HepG2 (cell line): ENCODE results near the gene ADCY5. TPM values are rescaled to one million over a fixed set of nuclear protein-coding genes. Genes with fewer than 3 reads are reported as not detected.

Experiments
- ATAC-seq: fragments of 200-7000 bp; cut with Tn5 transposase; 3 replicates; pipeline ENCODE4 v1.9.1; 2020; ENCODE audit warnings: mild to moderate bottlenecking, moderate library complexity
- BruUV-seq: library from RNA; stranded (reverse); fragments of 400-500 nt; replicated peaks from 2 replicates; lab custom pipeline; 2021; lab: Mats Ljungman, UMichigan
- CTCF ChIA-PET: fragments of 300-600 bp; formaldehyde crosslinking; extraction: SDS; loops from one replicate; lab custom pipeline; 2021; ENCODE audit warnings: low total read pairs, inconsistent platforms, low intra/inter-chr PET ratio; lab: Yijun Ruan, JAX
- POLR2A ChIA-PET: fragments of 350-600 bp; sonication (Branson Sonifier 250); formaldehyde crosslinking; loops from one replicate; lab custom pipeline; 2020; ENCODE audit warnings: antibody characterized with exemption, inconsistent platforms; lab: Yijun Ruan, JAX
- DNase-seq: peaks from one replicate; pipeline ENCODE4 v3.0.0-alpha.2; 2015; ENCODE audit warnings: low spot score
- FAIRE-seq: peaks from 3 replicates; lab custom pipeline; 2011; peaks lifted over from hg19 to GRCh38; lab: Jason Lieb, UNC
- H2AFZ ChIP-seq: one replicate; pipeline ENCODE4 v1.6.1; 2011; ENCODE audit warnings: low read length, inconsistent platforms
- H3K27ac ChIP-seq: fragments of 300-600 bp; 3 replicates; pipeline ENCODE4 v1.8.0; 2011; ENCODE audit warnings: mixed run types, mild to moderate bottlenecking, mixed read lengths, low read length, inconsistent platforms; ENCODE audit not compliant: insufficient read depth; ENCODE audit errors: extremely low read length
- H3K27me3 ChIP-seq, 2 experiments: fragments of 200-600 bp in 1 of 2; 2 replicates in 1 of 2; 3 replicates in 1 of 2; pipeline versions ENCODE4 v1.6.0 to v1.8.0; 2011; ENCODE audit warnings: low read length in 2 of 2, mild to moderate bottlenecking in 2 of 2, moderate library complexity in 2 of 2, inconsistent platforms in 1 of 2; ENCODE audit not compliant: insufficient read depth in 2 of 2, control insufficient read depth in 1 of 2
- H3K36me3 ChIP-seq, 2 experiments: fragments of 200-600 bp in 1 of 2; replicated peaks in 1 of 2; 2 replicates in 1 of 2; 3 replicates in 1 of 2; pipeline versions ENCODE4 v1.5.1 to v1.8.0; 2011; ENCODE audit warnings: low read length in 2 of 2, inconsistent platforms in 1 of 2; ENCODE audit not compliant: insufficient read depth in 2 of 2, control insufficient read depth in 1 of 2
- H3K4me1 ChIP-seq: 2 replicates; pipeline ENCODE4 v1.5.1; 2012; ENCODE audit warnings: low read length, inconsistent platforms; ENCODE audit not compliant: insufficient read depth
- H3K4me2 ChIP-seq: 2 replicates; pipeline ENCODE4 v1.6.0; 2011; ENCODE audit warnings: low read depth, low read length, inconsistent platforms
- H3K4me3 ChIP-seq, 3 experiments: fragments of 200-600 bp in 1 of 3; sonication (generic), shearing (Covaris generic) in 1 of 3; replicated peaks in 1 of 3; 2 replicates each; pipeline ENCODE4 v1.5.1; 2011 to 2016; ENCODE audit warnings: low read length in 3 of 3, inconsistent platforms in 2 of 3, low read depth in 2 of 3, mild to moderate bottlenecking in 2 of 3, control low read depth in 1 of 3, mixed read lengths in 1 of 3; ENCODE audit not compliant: insufficient read depth in 1 of 3
- H3K79me2 ChIP-seq: one replicate; pipeline ENCODE4 v1.6.1; 2011; ENCODE audit warnings: low read length, inconsistent platforms; ENCODE audit not compliant: insufficient read depth
- H3K9ac ChIP-seq: 2 replicates; pipeline ENCODE4 v1.6.0; 2011; ENCODE audit warnings: mild to moderate bottlenecking, low read depth, low read length, inconsistent platforms; ENCODE audit not compliant: insufficient read depth
- H3K9me3 ChIP-seq: 2 replicates; pipeline ENCODE4 v1.5.1; 2012; ENCODE audit warnings: mild to moderate bottlenecking, low read length
- H4K20me1 ChIP-seq: 2 replicates; pipeline ENCODE4 v1.6.0; 2011; ENCODE audit warnings: inconsistent platforms, mild to moderate bottlenecking, low read length, moderate library complexity; ENCODE audit not compliant: insufficient read depth
- DMTF1 ChIP-seq: sonication (generic); formaldehyde crosslinking; IDR thresholded peaks from 2 replicates; pipeline ENCODE4 v1.4.0; 2020; ENCODE audit warnings: mild to moderate bottlenecking, missing genetic modification reagents
- HIVEP1 ChIP-seq: sonication (generic); formaldehyde crosslinking; IDR thresholded peaks from 2 replicates; pipeline ENCODE4 v1.4.0; 2020; ENCODE audit warnings: mild to moderate bottlenecking, missing genetic modification reagents
- HMGA1 ChIP-seq: sonication (generic); formaldehyde crosslinking; conservative IDR thresholded peaks from 2 replicates; pipeline ENCODE4 v1.4.0; 2020; ENCODE audit warnings: missing genetic modification reagents
- NR2F2 ChIP-seq: IDR thresholded peaks from 2 replicates; pipeline ENCODE4 v1.6.1; 2012; ENCODE audit warnings: low read depth, inconsistent platforms, borderline replicate concordance
- NR2F6 ChIP-seq, 2 experiments: IDR thresholded peaks; 2 replicates each; pipeline ENCODE4 v1.6.1; 2016; ENCODE audit warnings: antibody characterized with exemption in 1 of 2, mild to moderate bottlenecking in 1 of 2
- PAWR ChIP-seq: sonication (generic); formaldehyde crosslinking; IDR thresholded peaks from 2 replicates; pipeline ENCODE4 v1.4.0; 2020; ENCODE audit warnings: missing genetic modification reagents, mild to moderate bottlenecking, borderline replicate concordance
- RFX5 ChIP-seq: IDR thresholded peaks from 2 replicates; pipeline ENCODE4 v1.6.1; 2011; ENCODE audit warnings: low read depth, low read length, improper control_type of control experiment
- SKI ChIP-seq: fragments of 450-650 bp; IDR thresholded peaks from one replicate; pipeline ENCODE4 v1.6.1; 2018; ENCODE audit warnings: mild to moderate bottlenecking; ENCODE audit not compliant: partially characterized antibody
- SNRNP70 ChIP-seq: fragments of 200-400 bp; formaldehyde crosslinking; IDR thresholded peaks from 2 replicates; pipeline ENCODE4 v1.6.1; 2017; ENCODE audit warnings: mild to moderate bottlenecking, low read depth, low read length, moderate library complexity
- TCF7L2 ChIP-seq: IDR thresholded peaks from 2 replicates; pipeline ENCODE4 v1.6.1; 2011; ENCODE audit warnings: mild to moderate bottlenecking, low read depth, low read length, moderate library complexity
- THRA ChIP-seq: sonication (generic); formaldehyde crosslinking; IDR thresholded peaks from 2 replicates; pipeline ENCODE4 v1.4.0; 2020; ENCODE audit warnings: missing genetic modification reagents, borderline replicate concordance
- ZNF264 ChIP-seq: sonication (generic); formaldehyde crosslinking; IDR thresholded peaks from 2 replicates; pipeline ENCODE4 v1.4.0; 2020; ENCODE audit warnings: missing genetic modification reagents
- ZNF333 ChIP-seq: sonication (generic); formaldehyde crosslinking; IDR thresholded peaks from 2 replicates; pipeline ENCODE4 v1.4.0; 2020; ENCODE audit warnings: mild to moderate bottlenecking, missing genetic modification reagents, borderline replicate concordance
- ZNF660 ChIP-seq: sonication (generic); formaldehyde crosslinking; IDR thresholded peaks from 2 replicates; pipeline ENCODE4 v1.5.1; 2020; ENCODE audit warnings: mild to moderate bottlenecking, low read depth, missing genetic modification reagents, borderline replicate concordance
- ZNF841 ChIP-seq: sonication (generic); formaldehyde crosslinking; IDR thresholded peaks from 2 replicates; pipeline ENCODE4 v1.8.1; 2023; ENCODE audit warnings: missing genetic modification reagents, borderline replicate concordance
- WGBS: methylation state at CpG from one replicate; pipeline ENCODE4 v1.1.6; 2017; ENCODE audit warnings: low lambda C conversion rate; 5-methylcytosine and 5-hydroxymethylcytosine counted together
- in situ Hi-C: cut with HindIII; loops from 2 replicates; pipeline ENCODE4 v1.10.0; 2017; ENCODE audit warnings: low pct_unique_long_range_greater_than_20kb; ENCODE audit not compliant: extremely low pct_ligation_motif_present
- intact Hi-C: fragments of 100-400 bp; cut with micrococcal nuclease; formaldehyde crosslinking; loops from one replicate; pipeline ENCODE4 v1.10.0; 2022; ENCODE audit not compliant: unreplicated experiment
- polyA plus RNA-seq, 8 experiments: library from polyadenylated mRNA; depleted of rRNA in 3 of 8; stranded (reverse) in 7 of 8; unstranded in 1 of 8; fragments of >200 nt; fragmentation: Illumina TruSeq in 4 of 8; extraction: Trizol in 4 of 8; gene quantifications; 2 replicates each; pipeline versions ENCODE4 v1.2.1 to v1.2.3, GENCODE V29; 2011 to 2016; ENCODE audit warnings: low read depth in 4 of 8, missing spikeins in 1 of 8, mixed read lengths in 1 of 8; ENCODE audit not compliant: insufficient read depth in 1 of 8
- total RNA-seq, 5 experiments: library from RNA; depleted of rRNA; stranded (reverse); fragments of >200 nt; fragmentation: Illumina TruSeq; extraction: Trizol; gene quantifications; 2 replicates each; pipeline ENCODE4 v1.2.3, GENCODE V29; 2016; ENCODE audit warnings: low read depth in 1 of 5
- TF ChIP-seq, protein P1 (sequence below): sonication (generic); formaldehyde crosslinking; IDR thresholded peaks from 2 replicates; pipeline ENCODE4 v1.8.1; 2023; ENCODE audit warnings: mild to moderate bottlenecking, missing genetic modification reagents
- TF ChIP-seq, protein P2 (sequence below): sonication (generic); formaldehyde crosslinking; IDR thresholded peaks from 2 replicates; pipeline ENCODE4 v1.4.0; 2020; ENCODE audit warnings: low read depth, mild to moderate bottlenecking, missing genetic modification reagents

The ADCY5 gene
- total and polyA plus RNA-seq, 2 of the 13 experiments (the other 11 are each of a cell fraction or from before 2014, with no cell fraction given): not detected

GRCh38 chr3:123392871-123393620 is 55.8 kb downstream of the ADCY5 start (continued):
- TF ChIP-seq, protein P1, sequence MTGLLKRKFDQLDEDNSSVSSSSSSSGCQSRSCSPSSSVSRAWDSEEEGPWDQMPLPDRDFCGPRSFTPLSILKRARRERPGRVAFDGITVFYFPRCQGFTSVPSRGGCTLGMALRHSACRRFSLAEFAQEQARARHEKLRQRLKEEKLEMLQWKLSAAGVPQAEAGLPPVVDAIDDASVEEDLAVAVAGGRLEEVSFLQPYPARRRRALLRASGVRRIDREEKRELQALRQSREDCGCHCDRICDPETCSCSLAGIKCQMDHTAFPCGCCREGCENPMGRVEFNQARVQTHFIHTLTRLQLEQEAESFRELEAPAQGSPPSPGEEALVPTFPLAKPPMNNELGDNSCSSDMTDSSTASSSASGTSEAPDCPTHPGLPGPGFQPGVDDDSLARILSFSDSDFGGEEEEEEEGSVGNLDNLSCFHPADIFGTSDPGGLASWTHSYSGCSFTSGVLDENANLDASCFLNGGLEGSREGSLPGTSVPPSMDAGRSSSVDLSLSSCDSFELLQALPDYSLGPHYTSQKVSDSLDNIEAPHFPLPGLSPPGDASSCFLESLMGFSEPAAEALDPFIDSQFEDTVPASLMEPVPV (CRISPR knock-in tag): no peak
- TF ChIP-seq ZNF333 (CRISPR knock-in tag) (no peak), RFX5 (no peak), ZNF264 (CRISPR knock-in tag) (no peak), SKI (no peak), PAWR (no peak), NR2F2 (no peak)
- TF ChIP-seq, protein P2, sequence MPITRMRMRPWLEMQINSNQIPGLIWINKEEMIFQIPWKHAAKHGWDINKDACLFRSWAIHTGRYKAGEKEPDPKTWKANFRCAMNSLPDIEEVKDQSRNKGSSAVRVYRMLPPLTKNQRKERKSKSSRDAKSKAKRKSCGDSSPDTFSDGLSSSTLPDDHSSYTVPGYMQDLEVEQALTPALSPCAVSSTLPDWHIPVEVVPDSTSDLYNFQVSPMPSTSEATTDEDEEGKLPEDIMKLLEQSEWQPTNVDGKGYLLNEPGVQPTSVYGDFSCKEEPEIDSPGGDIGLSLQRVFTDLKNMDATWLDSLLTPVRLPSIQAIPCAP (CRISPR knock-in tag): no peak

DNA sequence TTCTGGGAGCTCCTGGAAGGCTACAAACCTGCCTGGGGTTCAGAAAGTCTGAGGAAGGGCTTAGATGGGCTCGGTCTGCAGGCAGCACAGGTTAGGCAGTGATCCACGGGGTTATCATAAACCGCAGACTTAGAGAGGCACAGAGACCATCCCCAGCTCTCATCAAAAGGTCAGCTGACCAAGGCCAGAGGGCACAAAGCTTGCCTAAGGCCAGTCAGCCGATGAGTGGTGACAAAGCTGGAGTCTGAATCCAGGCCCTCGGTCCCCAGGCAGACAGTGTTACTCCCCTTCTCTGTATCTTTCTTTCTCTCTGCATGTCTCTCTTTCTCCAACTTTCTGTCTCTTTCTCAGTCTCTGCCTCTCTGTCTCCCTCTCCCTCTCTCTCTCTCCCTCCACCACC is 56.5 kb downstream of the ADCY5 start:
- peaks cover 4 to 42% of the 10 kb centered on the region in 2 experiments; a peak in 3 of 5 replicates for H3K27me3 ChIP-seq
- no peak overlapping the region for H3K27ac ChIP-seq
- ATAC-seq (peak; percentile 67), DNase-seq (no peak), FAIRE-seq (no peak)
- BruUV-seq: no TSS peak
- no peak overlapping the region for H2AFZ ChIP-seq
- no peak overlapping the region for H3K4me2 ChIP-seq
- no peaks in the 10 kb centered on the region for H3K9me3 ChIP-seq
- H3K79me2 ChIP-seq: no peaks in the 10 kb centered on the region
- H4K20me1 ChIP-seq: no peaks in the 10 kb centered on the region
- WGBS: 3% methylated on average over 5 of the region's 5 CpGs
- H3K9ac ChIP-seq: no peak overlapping the region
- in situ Hi-C loops (no loop called here), intact Hi-C loops (no loop called here)
- H3K4me3 ChIP-seq: no peak overlapping the region
- ChIA-PET CTCF (no interaction called here), POLR2A (no interaction called here)
- H3K4me1 ChIP-seq: no peaks in the 10 kb centered on the region
- H3K36me3 ChIP-seq: no peaks in the 10 kb centered on the region
- TF ChIP-seq TCF7L2 (no peak), SNRNP70 (no peak), NR2F6 (IDR thresholded peaks at IDR 0.05) (no peak), NR2F6 (CRISPR knock-in tag; IDR thresholded peaks at IDR 0.05) (no peak), ZNF841 (CRISPR knock-in tag) (no peak), DMTF1 (CRISPR knock-in tag) (no peak), ZNF660 (no peak), HMGA1 (no peak), HIVEP1 (no peak), THRA (CRISPR knock-in tag) (no peak)
